D341Med (cell line): ENCODE measurements around the gene PDIA6.
"Not testable (repeated sequence)": the region's sequence is repeated elsewhere in the genome, so short reads cannot be mapped to it uniquely, and the experiment has no call there.

Experiments used
- DNase-seq: peaks from one replicate; pipeline ENCODE4 v3.0.0; 2012; ENCODE audit warnings: low spot score

The PDIA6 gene

DNA sequence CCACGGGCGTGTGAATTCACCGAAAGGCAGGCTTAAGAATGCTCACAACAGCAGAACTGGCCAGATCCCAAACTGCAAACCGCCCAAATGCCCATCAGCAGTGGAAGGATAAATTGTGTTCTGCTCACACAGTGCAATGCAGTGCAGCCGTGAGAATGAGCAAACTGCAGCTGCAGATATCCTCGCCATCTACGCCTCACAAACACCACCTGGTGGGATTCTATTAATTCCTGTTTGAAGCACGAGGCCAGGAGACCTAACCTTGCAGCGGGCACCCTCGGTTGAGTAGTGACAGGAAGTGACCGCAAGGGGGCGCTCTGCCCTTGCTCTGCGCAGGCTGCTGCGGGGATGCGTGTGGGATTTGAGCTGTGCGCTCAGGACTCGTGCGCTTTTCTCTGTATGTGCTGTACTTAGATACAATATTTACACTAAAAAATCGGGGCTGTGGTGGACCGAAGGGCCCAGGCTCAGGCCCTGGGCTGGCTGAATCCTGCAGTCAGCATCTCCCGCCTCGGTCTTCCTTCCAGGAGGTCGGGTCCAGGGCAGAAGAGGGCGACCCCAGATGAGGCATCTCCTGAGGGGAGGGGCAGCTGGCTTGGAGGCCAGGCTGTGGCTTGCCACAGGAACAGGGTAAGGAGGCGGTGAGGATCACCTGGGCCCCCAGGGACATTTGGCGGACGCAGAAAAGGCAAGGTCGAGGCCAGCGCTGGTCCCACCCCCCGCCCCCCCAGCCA, 19.8 kb upstream of the PDIA6 start:
- peak; percentile 91 for DNase-seq

GRCh38 chr2:10831400-10831985, 18.9 kb upstream of the PDIA6 start:
- no peak for DNase-seq

DNA sequence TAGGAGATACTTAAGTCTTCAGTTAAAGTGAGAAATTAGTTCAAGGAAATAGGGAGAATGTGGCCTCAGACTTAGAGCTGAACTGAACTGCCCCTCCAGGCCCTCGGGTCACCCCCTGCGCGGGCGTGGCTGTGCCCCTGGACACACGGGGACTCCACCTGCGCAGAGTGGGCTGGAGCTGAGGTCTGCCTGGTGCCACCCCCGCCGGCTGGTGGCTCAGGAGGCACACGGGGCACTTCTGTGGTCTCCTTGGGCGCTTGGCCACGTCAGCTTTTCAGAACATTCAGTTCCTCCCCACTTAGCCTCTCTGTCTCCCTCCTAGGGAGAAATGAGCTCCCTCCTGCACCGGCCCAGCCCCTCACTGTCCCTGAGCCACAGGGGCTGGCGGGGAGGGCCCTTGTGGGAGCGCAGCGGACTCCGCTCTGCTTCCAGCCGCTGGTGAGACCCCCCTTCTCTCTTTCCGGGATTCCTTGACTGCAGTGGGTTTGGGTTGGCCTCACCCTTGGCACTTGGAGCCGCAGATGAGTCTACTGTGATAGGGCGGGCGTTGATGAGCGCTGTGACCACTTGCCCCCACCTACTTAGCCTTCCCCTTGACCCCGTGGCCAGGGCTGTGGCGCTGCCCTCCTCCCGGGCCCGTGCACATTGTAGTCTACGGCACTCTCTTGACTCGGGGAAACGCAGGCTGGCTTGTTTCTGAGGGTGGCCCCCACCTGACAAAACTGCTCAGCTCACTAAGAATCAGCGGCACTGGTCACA, 18.2 kb upstream of the PDIA6 start:
- no peak for DNase-seq

GRCh38 chr2:10830203-10830602, 17.6 kb upstream of the PDIA6 start:
- DNase-seq, result no peak

GRCh38 chr2:10829299-10829698, 16.7 kb upstream of the PDIA6 start:
- no peak for DNase-seq

DNA sequence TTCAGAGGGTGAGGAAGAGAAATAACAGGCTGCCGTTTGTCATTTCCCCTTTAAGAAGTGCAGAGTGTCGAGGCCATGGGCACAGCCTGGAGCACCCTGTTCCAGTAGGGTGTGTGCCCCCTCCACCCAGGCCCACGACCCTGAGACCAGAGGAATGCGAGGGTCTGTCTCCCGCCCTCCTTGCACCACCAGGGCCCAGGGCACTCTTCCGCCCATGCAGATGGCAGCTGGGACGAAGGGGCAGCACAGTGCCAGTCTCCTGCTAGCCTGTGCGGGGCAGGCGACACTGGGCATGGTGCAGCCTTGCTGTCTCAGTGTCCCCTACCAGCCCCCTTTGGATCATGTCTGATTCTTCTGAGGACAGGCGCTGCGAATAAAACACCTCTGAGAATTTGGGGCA, 15.8 kb upstream of the PDIA6 start:
- DNase-seq, result no peak

- DNase-seq, result no peak
These were observed 14.0 kb upstream of the PDIA6 start for GRCh38 chr2:10826625-10827024.

GRCh38 chr2:10826026-10826425, 13.4 kb upstream of the PDIA6 start:
- DNase-seq, result no peak

DNA sequence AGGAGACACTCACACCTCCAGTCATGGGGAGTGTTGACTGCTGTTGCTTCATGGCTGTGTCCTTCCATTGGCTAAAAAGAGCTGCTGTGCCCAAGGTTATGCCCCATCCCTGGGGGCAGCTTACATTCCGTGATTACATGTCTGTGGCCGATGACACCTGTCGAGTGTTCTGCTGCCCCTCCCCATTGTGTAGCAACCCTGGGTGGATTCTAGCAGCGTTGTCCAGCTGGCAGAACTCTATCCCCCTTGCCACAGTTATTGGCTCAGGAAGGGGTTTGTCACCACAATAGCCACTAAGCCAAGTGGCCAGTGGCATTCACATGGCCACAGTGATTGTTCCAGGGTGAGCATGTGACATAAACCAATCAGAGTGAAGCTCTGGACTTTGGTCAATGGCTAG, 11.6 kb upstream of the PDIA6 start:
- no peak for DNase-seq

GRCh38 chr2:10820978-10821695, 8.6 kb upstream of the PDIA6 start:
- DNase-seq, result no peak

DNA sequence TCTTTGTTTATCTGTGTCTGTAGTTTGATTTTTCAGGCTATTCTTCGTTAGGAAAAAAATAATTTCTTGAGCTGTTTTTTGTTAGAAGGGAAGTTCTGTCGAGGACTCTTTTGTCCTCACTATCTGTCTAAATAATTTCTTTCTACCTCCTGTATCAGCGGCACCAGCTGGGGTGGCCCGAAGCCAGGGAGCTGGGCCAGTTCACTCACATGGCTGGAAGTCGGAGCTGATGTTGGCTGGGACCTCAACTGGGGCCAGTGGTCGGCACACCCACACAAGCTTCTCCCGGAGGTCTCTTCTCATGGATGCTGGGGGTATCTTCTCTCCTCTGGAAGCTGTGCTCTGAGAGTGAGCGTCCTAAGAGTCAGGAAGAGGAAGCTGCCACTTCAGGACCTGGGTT, 8.0 kb upstream of the PDIA6 start:
- DNase-seq, result no peak

DNA sequence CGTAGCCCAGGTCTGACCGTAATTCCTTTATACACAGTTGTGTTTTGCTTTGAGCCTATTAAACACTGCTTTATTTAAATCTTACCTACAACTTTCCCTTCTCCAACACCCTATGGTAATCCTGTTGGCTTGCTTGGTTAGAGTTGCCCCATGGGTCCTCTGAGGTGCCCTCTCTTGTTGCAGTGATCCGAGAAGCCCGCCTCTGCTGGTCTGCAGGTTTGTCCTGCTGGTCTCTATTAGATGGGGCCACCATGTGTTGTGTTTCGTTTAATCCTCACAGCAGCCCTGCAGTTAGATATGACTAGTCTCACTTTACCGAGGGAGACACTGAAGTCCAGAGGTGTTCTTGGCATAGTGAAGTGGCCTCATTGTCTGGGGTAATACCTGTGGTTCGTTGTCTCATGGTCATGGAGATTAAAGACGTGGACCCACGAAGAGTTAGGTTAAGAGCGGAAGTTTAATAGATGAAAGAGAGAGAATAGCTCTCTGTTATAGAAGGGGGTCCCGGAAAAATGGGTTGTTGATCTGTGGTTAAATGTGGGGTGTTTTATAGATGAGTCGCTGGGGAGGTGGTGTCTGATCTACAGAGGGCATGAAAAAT, 7.2 kb upstream of the PDIA6 start:
- DNase-seq, result no peak

- no peak for DNase-seq
These were observed 6.4 kb upstream of the PDIA6 start for GRCh38 chr2:10818984-10819383.

- not testable (repeated sequence) for DNase-seq
These were observed 5.7 kb upstream of the PDIA6 start for GRCh38 chr2:10818305-10818704.

DNA sequence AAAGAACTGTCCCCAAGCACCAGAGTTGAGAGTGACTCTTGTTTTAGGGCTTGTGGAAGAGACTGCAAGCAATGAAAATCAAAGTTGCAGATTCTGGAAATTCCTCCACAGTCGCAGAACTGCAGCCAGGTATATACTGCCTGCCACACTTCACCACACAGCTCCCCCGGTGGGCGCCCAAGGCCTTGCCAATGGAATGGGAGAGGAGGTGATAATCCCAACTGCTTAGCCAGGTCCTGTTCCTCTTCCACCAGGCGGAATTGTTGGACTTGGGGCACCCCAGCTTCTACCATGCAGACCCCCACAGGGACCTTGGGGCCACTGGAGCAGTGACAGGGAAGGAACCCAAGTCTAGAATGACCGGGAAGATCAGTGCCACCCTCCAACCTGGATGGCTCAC, 4.8 kb upstream of the PDIA6 start:
- peak; percentile 65 for DNase-seq

GRCh38 chr2:10814571-10815331, 2.2 kb upstream of the PDIA6 start:
- no peak for DNase-seq

DNA sequence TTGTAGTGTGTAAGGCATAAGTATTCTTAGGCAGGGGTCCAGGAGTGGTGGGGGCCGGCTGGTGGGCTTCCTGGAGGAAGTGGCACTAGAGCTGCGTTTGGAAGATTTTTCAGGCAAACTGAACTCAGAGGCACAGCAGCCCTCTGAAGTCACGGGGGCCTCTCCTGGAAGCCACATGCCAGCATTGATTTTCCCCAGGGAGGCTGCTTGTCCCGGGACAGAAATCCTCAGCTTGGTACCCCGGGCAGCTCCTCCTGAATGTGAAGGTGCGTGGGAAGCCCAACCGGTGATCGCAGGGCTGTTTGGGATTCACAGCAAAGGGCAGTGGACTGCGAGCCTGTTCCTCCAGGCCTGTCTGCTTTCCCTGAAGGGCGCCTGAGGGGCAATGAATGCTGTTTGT, 1.6 kb upstream of the PDIA6 start:
- no peak for DNase-seq

DNA sequence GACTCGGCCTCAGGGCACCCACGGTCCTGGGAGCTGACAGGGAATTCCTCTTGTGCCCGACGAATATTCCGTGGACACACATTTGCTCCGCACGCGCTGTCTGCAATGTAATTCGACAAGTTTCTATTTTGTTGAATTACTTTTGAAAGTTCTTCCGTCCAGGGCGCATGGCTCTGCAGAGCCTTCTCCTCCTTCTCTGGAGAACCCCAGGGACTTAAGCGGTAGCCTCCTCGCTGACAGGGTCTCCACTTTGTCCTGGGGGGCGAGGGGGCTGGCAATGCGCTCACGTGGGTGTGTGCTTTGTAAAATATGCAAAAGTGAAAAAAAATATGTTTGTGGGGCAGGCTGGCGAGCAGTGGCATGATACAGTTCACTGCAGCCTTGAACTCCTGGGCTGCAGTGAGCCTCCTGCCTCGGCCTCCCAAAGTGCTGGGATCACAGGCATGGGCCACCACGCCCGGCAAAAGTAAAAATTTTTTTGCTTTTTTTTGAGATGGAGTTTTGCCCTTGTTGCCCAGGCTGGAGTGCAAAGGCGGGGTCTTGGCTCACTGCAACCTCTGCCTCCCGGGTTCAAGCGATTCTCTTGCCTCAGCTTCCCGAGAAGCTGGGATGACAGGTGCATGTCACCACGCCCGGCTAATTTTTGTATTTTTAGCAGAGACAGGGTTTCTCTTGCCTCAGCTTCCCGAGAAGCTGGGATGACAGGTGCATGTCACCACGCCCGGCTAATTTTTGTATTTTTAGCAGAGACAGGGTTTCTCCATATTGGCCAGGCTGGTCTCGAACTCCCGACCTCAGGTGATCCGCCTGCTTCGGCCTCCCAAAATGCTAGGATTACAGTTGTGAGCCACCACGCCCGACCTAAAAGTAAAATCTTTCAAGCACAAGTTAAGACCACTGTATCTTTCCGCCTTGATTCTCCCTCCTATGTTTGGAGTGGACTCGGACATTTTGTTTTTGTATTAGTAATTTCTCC, 866 bp upstream of the PDIA6 start:
- not testable (repeated sequence) for DNase-seq

- no peak for DNase-seq
These were observed 1.1 kb downstream of the PDIA6 start for GRCh38 chr2:10811517-10811916.
